ENCODE measurements around the gene SSC5D. TPM values are rescaled to one million over a fixed set of nuclear protein-coding genes. Genes with fewer than 3 reads are reported as not detected.
A peak's percentile ranks its signal among the peaks of the same experiment; 100 is the strongest.

SSC5D gene
- total RNA-seq, 2 donors from 2014 or later, result 2.2 to 7.4 TPM

- DNase-seq, result peak; percentile 98
- intact Hi-C loops (cut with DNase I), result no loop called here
- H3K36me3 ChIP-seq, result no peaks in the 10 kb centered on the region
- no peaks in the 10 kb centered on the region for H3K9me3 ChIP-seq
- TF ChIP-seq, protein P1, sequence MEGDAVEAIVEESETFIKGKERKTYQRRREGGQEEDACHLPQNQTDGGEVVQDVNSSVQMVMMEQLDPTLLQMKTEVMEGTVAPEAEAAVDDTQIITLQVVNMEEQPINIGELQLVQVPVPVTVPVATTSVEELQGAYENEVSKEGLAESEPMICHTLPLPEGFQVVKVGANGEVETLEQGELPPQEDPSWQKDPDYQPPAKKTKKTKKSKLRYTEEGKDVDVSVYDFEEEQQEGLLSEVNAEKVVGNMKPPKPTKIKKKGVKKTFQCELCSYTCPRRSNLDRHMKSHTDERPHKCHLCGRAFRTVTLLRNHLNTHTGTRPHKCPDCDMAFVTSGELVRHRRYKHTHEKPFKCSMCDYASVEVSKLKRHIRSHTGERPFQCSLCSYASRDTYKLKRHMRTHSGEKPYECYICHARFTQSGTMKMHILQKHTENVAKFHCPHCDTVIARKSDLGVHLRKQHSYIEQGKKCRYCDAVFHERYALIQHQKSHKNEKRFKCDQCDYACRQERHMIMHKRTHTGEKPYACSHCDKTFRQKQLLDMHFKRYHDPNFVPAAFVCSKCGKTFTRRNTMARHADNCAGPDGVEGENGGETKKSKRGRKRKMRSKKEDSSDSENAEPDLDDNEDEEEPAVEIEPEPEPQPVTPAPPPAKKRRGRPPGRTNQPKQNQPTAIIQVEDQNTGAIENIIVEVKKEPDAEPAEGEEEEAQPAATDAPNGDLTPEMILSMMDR (IDR thresholded peaks at IDR 0.05), result no peak
- no peaks in the 10 kb centered on the region for H3K27me3 ChIP-seq
- H3K4me1 ChIP-seq, result no peaks in the 10 kb centered on the region
- peak within 1 kb of the TSS; percentile 73 for H3K27ac ChIP-seq
- peak within 1 kb of the TSS; percentile 38 to 61 for H3K9ac ChIP-seq (ENCODE audit: low read depth in 2 of 2, low read length in 2 of 2)
- peak within 1 kb of the TSS; percentile 55 for H3K4me3 ChIP-seq
Observed at GRCh38 chr19:55476100-55476775, 12.0 kb upstream of the SSC5D start, which contains the start of gene ZNF628. ZNF628 (plus strand) TSS chr19:55476617; CDS start chr19:55479911, 3,294 bp downstream.

DNA sequence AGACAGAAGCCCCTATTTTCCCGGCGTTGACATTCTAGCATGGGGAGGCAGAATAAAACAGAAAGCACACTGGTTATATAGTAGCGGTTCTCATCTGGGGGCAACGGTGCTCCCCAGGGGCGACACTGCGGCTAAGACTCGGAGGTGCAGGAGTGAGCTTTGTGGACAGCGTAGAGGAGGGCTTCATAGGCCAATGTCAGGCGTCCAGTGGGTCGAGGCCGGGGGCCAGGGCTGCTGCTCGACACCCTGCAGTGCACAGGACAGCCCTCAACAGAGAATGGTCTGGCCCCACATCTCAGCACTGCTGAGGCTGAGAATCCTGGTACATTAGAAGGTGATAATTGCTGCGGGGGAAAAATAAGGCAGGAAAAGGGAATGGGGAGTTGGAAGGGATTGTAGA lies 10.3 kb upstream of the SSC5D start:
- Histone ChIP-seq H3K4me1 (no peaks in the 10 kb centered on the region), H3K9ac (ENCODE audit: low read depth in 2 of 2, low read length in 2 of 2) (peak overlapping the region in 1 of 2 donors; percentile 12), H3K27ac (no peak overlapping the region), H3K4me3 (no peak overlapping the region), H3K27me3 (no peaks in the 10 kb centered on the region), H3K36me3 (no peaks in the 10 kb centered on the region), H3K9me3 (no peaks in the 10 kb centered on the region)
- no peak for DNase-seq
- intact Hi-C loops (cut with DNase I), result no loop called here
- TF ChIP-seq, protein P1 (IDR thresholded peaks at IDR 0.05), result no peak

- Histone ChIP-seq H3K36me3 (no peaks in the 10 kb centered on the region), H3K27me3 (no peaks in the 10 kb centered on the region), H3K9ac (ENCODE audit: low read depth in 2 of 2, low read length in 2 of 2) (no peak overlapping the region), H3K9me3 (no peaks in the 10 kb centered on the region), H3K4me3 (no peak overlapping the region), H3K27ac (no peak overlapping the region), H3K4me1 (no peaks in the 10 kb centered on the region)
- DNase-seq, result no peak
- intact Hi-C loops (cut with DNase I), result no loop called here
- TF ChIP-seq, protein P1 (IDR thresholded peaks at IDR 0.05), result no peak
Observed at GRCh38 chr19:55478364-55478763, 9.9 kb upstream of the SSC5D start.

- H3K9ac ChIP-seq (ENCODE audit: low read depth in 2 of 2, low read length in 2 of 2), result no peak overlapping the region
- no peaks in the 10 kb centered on the region for H3K9me3 ChIP-seq
- H3K36me3 ChIP-seq, result no peaks in the 10 kb centered on the region
- TF ChIP-seq, protein P1 (IDR thresholded peaks at IDR 0.05), result no peak
- no peaks in the 10 kb centered on the region for H3K27me3 ChIP-seq
- no peak for DNase-seq
- H3K4me3 ChIP-seq, result no peak overlapping the region
- intact Hi-C loops (cut with DNase I), result no loop called here
- H3K27ac ChIP-seq, result no peak overlapping the region
- no peaks in the 10 kb centered on the region for H3K4me1 ChIP-seq
Observed at GRCh38 chr19:55479045-55479444, 9.2 kb upstream of the SSC5D start.

GRCh38 chr19:55479451-55480230 lies 8.6 kb upstream of the SSC5D start:
- peaks cover 5% of the 10 kb centered on the region for H3K4me1 ChIP-seq
- TF ChIP-seq, protein P1 (IDR thresholded peaks at IDR 0.05), result no peak
- no peaks in the 10 kb centered on the region for H3K27me3 ChIP-seq
- no peak for DNase-seq
- no peak overlapping the region for H3K4me3 ChIP-seq
- H3K36me3 ChIP-seq, result no peaks in the 10 kb centered on the region
- intact Hi-C loops (cut with DNase I), result no loop called here
- no peak overlapping the region for H3K9ac ChIP-seq (ENCODE audit: low read depth in 2 of 2, low read length in 2 of 2)
- H3K9me3 ChIP-seq, result no peaks in the 10 kb centered on the region
- H3K27ac ChIP-seq, result no peak overlapping the region
